ENCODE data around the gene NAGA. TPM values are rescaled to one million over a fixed set of nuclear protein-coding genes. Genes with fewer than 3 reads are reported as not detected.
"Not testable (repeated sequence)": the region's sequence is repeated elsewhere in the genome, so short reads cannot be mapped to it uniquely, and the experiment has no call there.

Gene NAGA
- 10 to 100 TPM; 18.7 to 34.3 (median 20.3) TPM for total RNA-seq
- polyA plus RNA-seq = 10 to 100 TPM; 17.6 to 18.1 TPM
- long read RNA-seq, donor 1, transcript NAGA-202 (10 exons, 1,869 nt) = minor isoform, 19 of 121 reads
- long read RNA-seq, donor 1, transcript NAGA-203 (10 exons, 1,856 nt) = minor isoform, 19 of 121 reads
- long read RNA-seq, donor 1, transcript NAGA-201 (9 exons, 3,694 nt) = major isoform, 37 of 121 reads
- long read RNA-seq, donor 1, partial matches to known transcripts = 10 of 121 reads
- long read RNA-seq, donor 1, other reads (novel, unspliced or antisense) = 36 of 121 reads
- long read RNA-seq, donor 2, partial matches to known transcripts = 6 of 18 reads
- long read RNA-seq, donor 2, other reads (novel, unspliced or antisense) = 0 of 18 reads
- long read RNA-seq, donor 3, transcript NAGA-202 (10 exons, 1,869 nt) = minor isoform, 11 of 91 reads
- long read RNA-seq, donor 3, transcript NAGA-203 (10 exons, 1,856 nt) = minor isoform, 18 of 91 reads
- long read RNA-seq, donor 3, transcript NAGA-201 (9 exons, 3,694 nt) = major isoform, 45 of 91 reads
- long read RNA-seq, donor 3, partial matches to known transcripts = 7 of 91 reads
- long read RNA-seq, donor 3, other reads (novel, unspliced or antisense) = 10 of 91 reads

- H3K4me3 ChIP-seq = peak within 1 kb of the TSS; percentile 66
- peaks cover 5% of the 10 kb centered on the region for H3K4me1 ChIP-seq (ENCODE audit: insufficient read depth)
- DNase-seq = peak; percentile 93 to 96 (median 96)
- intact Hi-C loops (cut with DNase I) = no loop called here
- 0 to 1% (median 1%) methylated on average over 46 to 56 of the region's 56 CpGs for WGBS, 3 donors
- peak within 1 kb of the TSS; percentile 58 to 89 for H3K27ac ChIP-seq
- no peaks in the 10 kb centered on the region for H3K36me3 ChIP-seq
- no peaks in the 10 kb centered on the region for H3K9me3 ChIP-seq
- H3K27me3 ChIP-seq = no peaks in the 10 kb centered on the region
- TF ChIP-seq CTCF (IDR thresholded peaks at IDR 0.05) (peak in 1 of 3 donors; percentile 35), EP300 (IDR thresholded peaks at IDR 0.05) (no peak), POLR2A (IDR thresholded peaks at IDR 0.05) (peak; percentile 95)
Observed at GRCh38 chr22:42070517-42071422, at the start of gene NAGA. NAGA (minus strand) TSS chr22:42070812; CDS start chr22:42070297, 515 bp downstream.

DNA sequence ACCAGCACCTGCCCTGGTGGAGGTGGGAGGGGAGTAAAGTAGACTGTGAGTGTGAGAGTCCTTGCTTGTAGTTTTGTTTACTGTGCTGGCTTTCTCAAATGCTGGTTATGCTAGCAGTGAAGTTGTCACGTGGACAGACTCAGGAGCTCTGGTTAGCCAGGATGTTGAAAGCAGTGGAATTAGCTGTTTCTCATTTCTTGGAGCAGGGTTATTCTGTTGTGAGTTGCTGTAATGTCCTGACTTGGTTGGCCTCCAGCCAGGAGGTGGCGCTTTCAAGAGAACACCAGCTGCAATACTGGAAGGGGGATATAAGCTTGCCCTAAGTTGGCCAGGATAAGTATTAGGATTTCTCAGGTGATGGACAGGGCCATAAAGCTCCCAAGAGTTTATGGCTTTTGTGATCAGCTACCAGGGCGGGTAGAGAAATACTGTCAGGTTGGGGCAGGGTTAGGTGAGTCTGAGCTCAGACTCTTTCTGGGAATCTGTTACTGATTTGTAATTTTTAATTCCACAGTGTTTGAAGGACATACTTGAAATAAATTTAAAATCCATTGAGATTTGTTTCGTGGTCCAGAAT lies 46.3 kb upstream of the NAGA start:
- Histone ChIP-seq H3K27me3 (no peaks in the 10 kb centered on the region), H3K36me3 (no peaks in the 10 kb centered on the region), H3K27ac (no peak overlapping the region), H3K4me3 (no peak overlapping the region), H3K4me1 (ENCODE audit: insufficient read depth) (peaks cover 1% of the 10 kb centered on the region), H3K9me3 (peaks cover 0 to 3% of the 10 kb centered on the region in 2 donors)
- intact Hi-C loops (cut with DNase I) = no loop called here
- WGBS, 3 donors = 88 to 91% (median 90%) methylated on average over 4 of the region's 4 CpGs
- TF ChIP-seq POLR2A (IDR thresholded peaks at IDR 0.05) (no peak), EP300 (IDR thresholded peaks at IDR 0.05) (no peak), CTCF (IDR thresholded peaks at IDR 0.05) (no peak)
- no peak for DNase-seq

- 84 to 89% (median 89%) methylated on average over 6 of the region's 6 CpGs for WGBS, 3 donors
- H3K9me3 ChIP-seq; H3K27ac ChIP-seq; intact Hi-C loops (cut with DNase I); H3K4me3 ChIP-seq; H3K27me3 ChIP-seq; DNase-seq; H3K36me3 ChIP-seq; H3K4me1 ChIP-seq (ENCODE audit: insufficient read depth): not testable (repeated sequence)
Observed at GRCh38 chr22:42115420-42115830, 44.8 kb upstream of the NAGA start.

DNA sequence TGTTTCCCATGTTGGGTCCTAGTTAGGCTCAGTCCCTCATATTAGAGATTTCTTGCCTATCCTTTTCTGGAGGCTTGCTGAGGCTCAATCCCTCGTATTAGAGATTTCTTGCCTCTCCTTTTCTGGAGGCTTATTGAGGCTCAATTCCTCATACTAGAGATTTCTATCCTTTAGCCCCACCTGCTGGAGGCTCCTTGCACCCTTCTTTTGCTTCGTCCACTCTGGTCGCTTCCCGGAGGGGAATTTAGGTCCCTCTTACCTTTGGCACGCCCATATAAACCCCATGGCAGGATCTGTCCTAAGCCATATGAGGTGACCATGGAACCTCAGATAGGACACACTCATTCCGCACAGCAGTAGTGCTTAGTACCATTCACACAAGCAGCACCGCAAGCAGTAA lies 44.1 kb upstream of the NAGA start:
- intact Hi-C loops (cut with DNase I) = no loop called here
- Histone ChIP-seq H3K27ac (no peak overlapping the region), H3K4me3 (no peak overlapping the region), H3K4me1 (ENCODE audit: insufficient read depth) (peaks cover 1% of the 10 kb centered on the region), H3K27me3 (no peaks in the 10 kb centered on the region), H3K36me3 (no peaks in the 10 kb centered on the region), H3K9me3 (peaks cover 0 to 3% of the 10 kb centered on the region in 2 donors)
- no peak for TF ChIP-seq CTCF (IDR thresholded peaks at IDR 0.05)
- no peak for TF ChIP-seq EP300 (IDR thresholded peaks at IDR 0.05)
- TF ChIP-seq POLR2A (IDR thresholded peaks at IDR 0.05) = no peak
- DNase-seq = no peak
- 93 to 95% (median 94%) methylated on average over 7 of the region's 7 CpGs for WGBS, 3 donors

- DNase-seq; intact Hi-C loops (cut with DNase I); H3K27ac ChIP-seq; H3K4me1 ChIP-seq (ENCODE audit: insufficient read depth); H3K4me3 ChIP-seq; H3K36me3 ChIP-seq; H3K27me3 ChIP-seq; H3K9me3 ChIP-seq: not testable (repeated sequence)
- 15 to 24% (median 20%) methylated on average over 4 of the region's 4 CpGs for WGBS, 3 donors
Observed at GRCh38 chr22:42112793-42113192, 42.2 kb upstream of the NAGA start.
